Osteocyte (in vitro differentiated cells): ENCODE results near the gene STAG3. TPM values are rescaled to one million over a fixed set of nuclear protein-coding genes. Genes with fewer than 3 reads are reported as not detected.
A peak's percentile ranks its signal among the peaks of the same experiment; 100 is the strongest.
"Not testable (repeated sequence)": the region's sequence is repeated elsewhere in the genome, so short reads cannot be mapped to it uniquely, and the experiment has no call there.

Experiments used
- DNase-seq: peaks from one replicate; pipeline ENCODE4 v3.0.0; 2021; ENCODE audit warnings: mixed read lengths; ENCODE audit not compliant: unreplicated experiment; ENCODE audit errors: extremely low spot score
- H3K27ac Mint-ChIP-seq: one replicate; pipeline ENCODE4 v1.8.0; 2021; ENCODE audit warnings: mild to moderate bottlenecking, mixed read lengths; ENCODE audit not compliant: unreplicated experiment
- H3K27me3 Mint-ChIP-seq: one replicate; pipeline ENCODE4 v1.8.0; 2021; ENCODE audit warnings: mixed read lengths; ENCODE audit not compliant: unreplicated experiment
- H3K36me3 Mint-ChIP-seq: one replicate; pipeline ENCODE4 v1.8.0; 2021; ENCODE audit warnings: mixed read lengths; ENCODE audit not compliant: unreplicated experiment
- H3K4me1 Mint-ChIP-seq: one replicate; pipeline ENCODE4 v1.8.0; 2021; ENCODE audit warnings: mixed read lengths; ENCODE audit not compliant: unreplicated experiment
- H3K4me3 Mint-ChIP-seq: one replicate; pipeline ENCODE4 v1.8.0; 2021; ENCODE audit warnings: mild to moderate bottlenecking, moderate library complexity, mixed read lengths; ENCODE audit not compliant: unreplicated experiment
- H3K9me3 Mint-ChIP-seq: one replicate; pipeline ENCODE4 v1.8.0; 2021; ENCODE audit warnings: mixed read lengths; ENCODE audit not compliant: unreplicated experiment
- CTCF ChIP-seq: fragments of 200-600 bp; sonication (generic); IDR thresholded peaks from 2 replicates; pipeline ENCODE4 v1.5.0; 2021; ENCODE audit warnings: antibody characterized with exemption, mild to moderate bottlenecking, moderate library complexity
- long read RNA-seq: library from polyadenylated mRNA; unstranded; transcript quantifications from one replicate; pipeline ENCODE4 v2.0.0, GENCODE V29; 2021
- total RNA-seq: library from RNA; stranded (reverse); gene quantifications from 2 replicates; pipeline ENCODE4 v1.2.1, GENCODE V29; 2021

Gene STAG3
- total RNA-seq, result 1.0 and 1.5 TPM in 2 replicates
- long read RNA-seq, partial matches to known transcripts, result 0 of 2 reads
- long read RNA-seq, other reads (novel, unspliced or antisense), result 2 of 2 reads

GRCh38 chr7:100177045-100178001 is at the start of gene STAG3, which contains the start of gene GPC2:
Gene STAG3 (plus strand): TSS chr7:100177918. CDS start chr7:100180557, 2,639 bp downstream.
Gene GPC2 (minus strand): TSS chr7:100177381. CDS start chr7:100177199, 182 bp downstream.
- Mint-ChIP-seq H3K27ac (no peak within 1 kb of the TSS), H3K9me3 (no peaks in the 10 kb centered on the region), H3K4me1 (peaks cover 15% of the 10 kb centered on the region), H3K4me3 (peak within 1 kb of the TSS; percentile 87), H3K27me3 (peaks cover 20% of the 10 kb centered on the region), H3K36me3 (peaks cover 2% of the 10 kb centered on the region)
- peak; percentile 99 for DNase-seq
- no peak for TF ChIP-seq CTCF

- H3K36me3 Mint-ChIP-seq, result no peaks in the 10 kb centered on the region
- TF ChIP-seq CTCF, result no peak
- H3K27me3 Mint-ChIP-seq, result no peaks in the 10 kb centered on the region
- no peaks in the 10 kb centered on the region for H3K9me3 Mint-ChIP-seq
- no peak for DNase-seq
- no peak overlapping the region for H3K4me3 Mint-ChIP-seq
- no peak overlapping the region for H3K27ac Mint-ChIP-seq
- H3K4me1 Mint-ChIP-seq, result peaks cover 29% of the 10 kb centered on the region
These were observed 49.1 kb upstream of the STAG3 start for GRCh38 chr7:100128637-100128963.

- not testable (repeated sequence) for H3K4me3 Mint-ChIP-seq, H3K27me3 Mint-ChIP-seq, H3K36me3 Mint-ChIP-seq, DNase-seq, H3K9me3 Mint-ChIP-seq, H3K27ac Mint-ChIP-seq
- H3K4me1 Mint-ChIP-seq, result peaks cover 29% of the 10 kb centered on the region
These were observed 47.5 kb upstream of the STAG3 start for GRCh38 chr7:100130220-100130607.

- peaks cover 2% of the 10 kb centered on the region for H3K27me3 Mint-ChIP-seq
- H3K36me3 Mint-ChIP-seq, result no peaks in the 10 kb centered on the region
- H3K9me3 Mint-ChIP-seq, result no peaks in the 10 kb centered on the region
- no peak overlapping the region for H3K4me3 Mint-ChIP-seq
- peaks cover 24% of the 10 kb centered on the region for H3K4me1 Mint-ChIP-seq
- no peak overlapping the region for H3K27ac Mint-ChIP-seq
- peak; percentile 93 for DNase-seq
- TF ChIP-seq CTCF, result peak; percentile 94
These were observed 46.9 kb upstream of the STAG3 start for GRCh38 chr7:100130608-100131453.

GRCh38 chr7:100132126-100132525 is 45.6 kb upstream of the STAG3 start:
- Mint-ChIP-seq H3K4me3 (no peak overlapping the region), H3K27me3 (peaks cover 6% of the 10 kb centered on the region), H3K27ac (no peak overlapping the region), H3K9me3 (no peaks in the 10 kb centered on the region), H3K4me1 (peaks cover 16% of the 10 kb centered on the region), H3K36me3 (no peaks in the 10 kb centered on the region)
- no peak for TF ChIP-seq CTCF
- DNase-seq, result no peak
